ENCODE results near the gene HAUS8. TPM values are rescaled to one million over a fixed set of nuclear protein-coding genes. Genes with fewer than 3 reads are reported as not detected.
A peak's percentile ranks its signal among the peaks of the same experiment; 100 is the strongest.

HAUS8 gene
- total and polyA plus RNA-seq, 2 of the 13 experiments (the other 11 are each of a cell fraction or from before 2014, with no cell fraction given): 7.8 to 17.5 TPM

DNA sequence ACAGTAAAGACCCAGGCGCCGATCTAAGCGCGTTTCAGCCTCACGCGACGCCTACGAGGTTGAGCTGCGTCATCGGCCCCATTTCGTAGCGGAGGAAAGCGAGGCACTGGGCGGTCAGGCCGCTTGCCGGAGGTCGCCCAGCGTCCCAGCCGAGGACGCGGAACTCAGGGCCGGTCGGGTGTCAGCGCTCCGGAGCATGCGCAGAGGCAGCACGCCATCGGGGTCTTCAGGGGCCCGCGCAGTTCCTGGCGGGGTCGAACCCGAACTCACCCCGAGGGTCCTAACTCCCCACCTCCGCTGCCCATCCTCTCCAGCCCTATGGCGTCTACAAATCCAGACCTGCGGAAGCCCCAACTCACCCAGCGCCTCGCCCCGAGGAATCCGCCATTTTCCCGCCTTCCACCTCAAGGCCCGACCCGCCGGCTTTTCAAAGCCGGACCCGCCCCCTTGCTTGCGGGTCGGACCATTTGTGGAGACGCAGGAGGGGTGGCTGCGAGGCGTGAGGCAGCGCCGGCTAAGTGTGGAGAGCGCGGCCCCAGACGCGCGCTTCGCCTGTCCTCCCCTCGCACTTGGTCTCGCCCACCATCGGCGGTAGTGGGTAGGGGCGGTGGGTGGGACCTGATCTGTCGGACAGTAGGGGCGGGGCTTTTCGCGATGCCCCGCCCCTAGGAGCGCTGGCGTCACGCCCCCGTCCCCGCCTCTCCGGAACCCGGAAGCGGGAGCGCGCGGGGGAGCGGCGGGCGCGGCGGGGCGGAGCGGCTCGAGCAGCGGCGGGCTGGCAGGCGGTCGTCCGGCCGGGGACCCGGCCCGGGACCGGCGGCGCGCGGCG is at the start of gene HAUS8, which contains the start of gene MYO9B (continued):
- TF ChIP-seq UBTF (CRISPR knock-in tag; IDR thresholded peaks at IDR 0.05): peak; percentile 82
- peak; percentile 12; the same call in 1 of the 2 replicates for TF ChIP-seq ATF3 (CRISPR knock-in tag; IDR thresholded peaks at IDR 0.05)
- TF ChIP-seq, protein P1, sequence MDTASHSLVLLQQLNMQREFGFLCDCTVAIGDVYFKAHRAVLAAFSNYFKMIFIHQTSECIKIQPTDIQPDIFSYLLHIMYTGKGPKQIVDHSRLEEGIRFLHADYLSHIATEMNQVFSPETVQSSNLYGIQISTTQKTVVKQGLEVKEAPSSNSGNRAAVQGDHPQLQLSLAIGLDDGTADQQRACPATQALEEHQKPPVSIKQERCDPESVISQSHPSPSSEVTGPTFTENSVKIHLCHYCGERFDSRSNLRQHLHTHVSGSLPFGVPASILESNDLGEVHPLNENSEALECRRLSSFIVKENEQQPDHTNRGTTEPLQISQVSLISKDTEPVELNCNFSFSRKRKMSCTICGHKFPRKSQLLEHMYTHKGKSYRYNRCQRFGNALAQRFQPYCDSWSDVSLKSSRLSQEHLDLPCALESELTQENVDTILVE (CRISPR knock-in tag; IDR thresholded peaks at IDR 0.05): no peak
- peak; percentile 69; the same call in 1 of the 2 replicates for TF ChIP-seq KLF12 (CRISPR knock-in tag; IDR thresholded peaks at IDR 0.05; ENCODE audit: borderline replicate concordance)
- no peak; the same call in 1 of the 2 replicates for TF ChIP-seq RARG (CRISPR knock-in tag; IDR thresholded peaks at IDR 0.05; ENCODE audit: low read depth)
- TF ChIP-seq ZNF326 (CRISPR knock-in tag; IDR thresholded peaks at IDR 0.05; ENCODE audit: borderline replicate concordance): no peak
- TF ChIP-seq LCORL (IDR thresholded peaks at IDR 0.05): no peak
- TF ChIP-seq LCORL (CRISPR knock-in tag; IDR thresholded peaks at IDR 0.05): peak; percentile 65
- TF ChIP-seq ZNF562 (CRISPR knock-in tag; IDR thresholded peaks at IDR 0.05; ENCODE audit: borderline replicate concordance): no peak
- TF ChIP-seq, protein P2, sequence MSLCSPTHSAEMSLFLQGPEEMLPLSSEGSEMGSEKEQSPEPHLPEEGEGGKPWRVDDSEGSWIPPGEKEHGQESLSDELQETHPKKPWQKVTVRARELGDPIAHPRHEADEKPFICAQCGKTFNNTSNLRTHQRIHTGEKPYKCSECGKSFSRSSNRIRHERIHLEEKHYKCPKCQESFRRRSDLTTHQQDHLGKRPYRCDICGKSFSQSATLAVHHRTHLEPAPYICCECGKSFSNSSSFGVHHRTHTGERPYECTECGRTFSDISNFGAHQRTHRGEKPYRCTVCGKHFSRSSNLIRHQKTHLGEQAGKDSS (CRISPR knock-in tag; IDR thresholded peaks at IDR 0.05; ENCODE audit: borderline replicate concordance, low read depth): peak; percentile 30
- peak; percentile 48; the same call in 1 of the 2 replicates for TF ChIP-seq CBFB (CRISPR knock-in tag; IDR thresholded peaks at IDR 0.05)
- 0 out of 2 replicates have a peak, but pooled peaks have one; percentile 48 for TF ChIP-seq ZNF225 (CRISPR knock-in tag; IDR thresholded peaks at IDR 0.05)
- peak; percentile 93 for TF ChIP-seq ZNF605 (CRISPR knock-in tag; IDR thresholded peaks at IDR 0.05)
- peak; percentile 86; the same call in 1 of the 2 replicates for TF ChIP-seq RNF2 (conservative IDR thresholded peaks at IDR 0.05; ENCODE audit: low read depth)
- TF ChIP-seq AFF4 (CRISPR knock-in tag; IDR thresholded peaks at IDR 0.05): no peak
- no peak for TF ChIP-seq ATAD3A (CRISPR knock-in tag; IDR thresholded peaks at IDR 0.05)

Measured in HepG2 (cell line).